ENCODE measurements around the gene TEFM. TPM values are rescaled to one million over a fixed set of nuclear protein-coding genes. Genes with fewer than 3 reads are reported as not detected.

TEFM gene
- total and polyA plus RNA-seq, 2 of the 8 experiments (the other 6 are each of a cell fraction or from before 2014, with no cell fraction given): 6.1 to 10.9 TPM

DNA sequence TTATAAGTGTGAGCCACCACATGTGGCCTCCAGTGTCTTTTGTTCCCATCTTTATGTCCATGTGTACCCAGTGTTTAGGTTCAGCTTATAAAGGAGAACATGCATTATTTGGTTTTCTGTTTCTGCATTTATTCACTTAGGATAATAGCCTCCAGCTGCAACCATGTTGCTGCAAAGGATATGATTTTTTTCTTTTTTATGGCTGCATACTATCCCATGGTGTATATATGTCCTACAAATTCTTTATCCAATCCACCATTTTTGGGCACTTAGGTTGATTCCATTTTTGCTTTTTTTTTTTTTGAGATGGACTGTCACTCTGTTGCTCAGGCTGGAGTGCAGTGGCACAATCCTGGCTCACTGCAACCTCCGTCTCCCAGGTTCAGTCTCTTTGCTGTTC, 41.4 kb downstream of the TEFM start (continued):
- TF ChIP-seq, protein P1, sequence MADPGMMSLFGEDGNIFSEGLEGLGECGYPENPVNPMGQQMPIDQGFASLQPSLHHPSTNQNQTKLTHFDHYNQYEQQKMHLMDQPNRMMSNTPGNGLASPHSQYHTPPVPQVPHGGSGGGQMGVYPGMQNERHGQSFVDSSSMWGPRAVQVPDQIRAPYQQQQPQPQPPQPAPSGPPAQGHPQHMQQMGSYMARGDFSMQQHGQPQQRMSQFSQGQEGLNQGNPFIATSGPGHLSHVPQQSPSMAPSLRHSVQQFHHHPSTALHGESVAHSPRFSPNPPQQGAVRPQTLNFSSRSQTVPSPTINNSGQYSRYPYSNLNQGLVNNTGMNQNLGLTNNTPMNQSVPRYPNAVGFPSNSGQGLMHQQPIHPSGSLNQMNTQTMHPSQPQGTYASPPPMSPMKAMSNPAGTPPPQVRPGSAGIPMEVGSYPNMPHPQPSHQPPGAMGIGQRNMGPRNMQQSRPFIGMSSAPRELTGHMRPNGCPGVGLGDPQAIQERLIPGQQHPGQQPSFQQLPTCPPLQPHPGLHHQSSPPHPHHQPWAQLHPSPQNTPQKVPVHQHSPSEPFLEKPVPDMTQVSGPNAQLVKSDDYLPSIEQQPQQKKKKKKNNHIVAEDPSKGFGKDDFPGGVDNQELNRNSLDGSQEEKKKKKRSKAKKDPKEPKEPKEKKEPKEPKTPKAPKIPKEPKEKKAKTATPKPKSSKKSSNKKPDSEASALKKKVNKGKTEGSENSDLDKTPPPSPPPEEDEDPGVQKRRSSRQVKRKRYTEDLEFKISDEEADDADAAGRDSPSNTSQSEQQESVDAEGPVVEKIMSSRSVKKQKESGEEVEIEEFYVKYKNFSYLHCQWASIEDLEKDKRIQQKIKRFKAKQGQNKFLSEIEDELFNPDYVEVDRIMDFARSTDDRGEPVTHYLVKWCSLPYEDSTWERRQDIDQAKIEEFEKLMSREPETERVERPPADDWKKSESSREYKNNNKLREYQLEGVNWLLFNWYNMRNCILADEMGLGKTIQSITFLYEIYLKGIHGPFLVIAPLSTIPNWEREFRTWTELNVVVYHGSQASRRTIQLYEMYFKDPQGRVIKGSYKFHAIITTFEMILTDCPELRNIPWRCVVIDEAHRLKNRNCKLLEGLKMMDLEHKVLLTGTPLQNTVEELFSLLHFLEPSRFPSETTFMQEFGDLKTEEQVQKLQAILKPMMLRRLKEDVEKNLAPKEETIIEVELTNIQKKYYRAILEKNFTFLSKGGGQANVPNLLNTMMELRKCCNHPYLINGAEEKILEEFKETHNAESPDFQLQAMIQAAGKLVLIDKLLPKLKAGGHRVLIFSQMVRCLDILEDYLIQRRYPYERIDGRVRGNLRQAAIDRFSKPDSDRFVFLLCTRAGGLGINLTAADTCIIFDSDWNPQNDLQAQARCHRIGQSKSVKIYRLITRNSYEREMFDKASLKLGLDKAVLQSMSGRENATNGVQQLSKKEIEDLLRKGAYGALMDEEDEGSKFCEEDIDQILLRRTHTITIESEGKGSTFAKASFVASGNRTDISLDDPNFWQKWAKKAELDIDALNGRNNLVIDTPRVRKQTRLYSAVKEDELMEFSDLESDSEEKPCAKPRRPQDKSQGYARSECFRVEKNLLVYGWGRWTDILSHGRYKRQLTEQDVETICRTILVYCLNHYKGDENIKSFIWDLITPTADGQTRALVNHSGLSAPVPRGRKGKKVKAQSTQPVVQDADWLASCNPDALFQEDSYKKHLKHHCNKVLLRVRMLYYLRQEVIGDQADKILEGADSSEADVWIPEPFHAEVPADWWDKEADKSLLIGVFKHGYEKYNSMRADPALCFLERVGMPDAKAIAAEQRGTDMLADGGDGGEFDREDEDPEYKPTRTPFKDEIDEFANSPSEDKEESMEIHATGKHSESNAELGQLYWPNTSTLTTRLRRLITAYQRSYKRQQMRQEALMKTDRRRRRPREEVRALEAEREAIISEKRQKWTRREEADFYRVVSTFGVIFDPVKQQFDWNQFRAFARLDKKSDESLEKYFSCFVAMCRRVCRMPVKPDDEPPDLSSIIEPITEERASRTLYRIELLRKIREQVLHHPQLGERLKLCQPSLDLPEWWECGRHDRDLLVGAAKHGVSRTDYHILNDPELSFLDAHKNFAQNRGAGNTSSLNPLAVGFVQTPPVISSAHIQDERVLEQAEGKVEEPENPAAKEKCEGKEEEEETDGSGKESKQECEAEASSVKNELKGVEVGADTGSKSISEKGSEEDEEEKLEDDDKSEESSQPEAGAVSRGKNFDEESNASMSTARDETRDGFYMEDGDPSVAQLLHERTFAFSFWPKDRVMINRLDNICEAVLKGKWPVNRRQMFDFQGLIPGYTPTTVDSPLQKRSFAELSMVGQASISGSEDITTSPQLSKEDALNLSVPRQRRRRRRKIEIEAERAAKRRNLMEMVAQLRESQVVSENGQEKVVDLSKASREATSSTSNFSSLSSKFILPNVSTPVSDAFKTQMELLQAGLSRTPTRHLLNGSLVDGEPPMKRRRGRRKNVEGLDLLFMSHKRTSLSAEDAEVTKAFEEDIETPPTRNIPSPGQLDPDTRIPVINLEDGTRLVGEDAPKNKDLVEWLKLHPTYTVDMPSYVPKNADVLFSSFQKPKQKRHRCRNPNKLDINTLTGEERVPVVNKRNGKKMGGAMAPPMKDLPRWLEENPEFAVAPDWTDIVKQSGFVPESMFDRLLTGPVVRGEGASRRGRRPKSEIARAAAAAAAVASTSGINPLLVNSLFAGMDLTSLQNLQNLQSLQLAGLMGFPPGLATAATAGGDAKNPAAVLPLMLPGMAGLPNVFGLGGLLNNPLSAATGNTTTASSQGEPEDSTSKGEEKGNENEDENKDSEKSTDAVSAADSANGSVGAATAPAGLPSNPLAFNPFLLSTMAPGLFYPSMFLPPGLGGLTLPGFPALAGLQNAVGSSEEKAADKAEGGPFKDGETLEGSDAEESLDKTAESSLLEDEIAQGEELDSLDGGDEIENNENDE (IDR thresholded peaks at IDR 0.05; ENCODE audit: insufficient replicate concordance, low read length): no peak
- TF ChIP-seq BRCA1 (IDR thresholded peaks at IDR 0.05; ENCODE audit: low read depth, low read length) (no peak), KDM4A (IDR thresholded peaks at IDR 0.05; ENCODE audit: low read depth, low read length, severe bottlenecking) (no peak)
